ENCODE data around the gene IQCE.

The IQCE gene

GRCh38 chr7:2559283-2559950 lies 638 bp downstream of the IQCE start:
- TF ChIP-seq, protein P1, sequence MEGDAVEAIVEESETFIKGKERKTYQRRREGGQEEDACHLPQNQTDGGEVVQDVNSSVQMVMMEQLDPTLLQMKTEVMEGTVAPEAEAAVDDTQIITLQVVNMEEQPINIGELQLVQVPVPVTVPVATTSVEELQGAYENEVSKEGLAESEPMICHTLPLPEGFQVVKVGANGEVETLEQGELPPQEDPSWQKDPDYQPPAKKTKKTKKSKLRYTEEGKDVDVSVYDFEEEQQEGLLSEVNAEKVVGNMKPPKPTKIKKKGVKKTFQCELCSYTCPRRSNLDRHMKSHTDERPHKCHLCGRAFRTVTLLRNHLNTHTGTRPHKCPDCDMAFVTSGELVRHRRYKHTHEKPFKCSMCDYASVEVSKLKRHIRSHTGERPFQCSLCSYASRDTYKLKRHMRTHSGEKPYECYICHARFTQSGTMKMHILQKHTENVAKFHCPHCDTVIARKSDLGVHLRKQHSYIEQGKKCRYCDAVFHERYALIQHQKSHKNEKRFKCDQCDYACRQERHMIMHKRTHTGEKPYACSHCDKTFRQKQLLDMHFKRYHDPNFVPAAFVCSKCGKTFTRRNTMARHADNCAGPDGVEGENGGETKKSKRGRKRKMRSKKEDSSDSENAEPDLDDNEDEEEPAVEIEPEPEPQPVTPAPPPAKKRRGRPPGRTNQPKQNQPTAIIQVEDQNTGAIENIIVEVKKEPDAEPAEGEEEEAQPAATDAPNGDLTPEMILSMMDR (IDR thresholded peaks at IDR 0.05): no peak

- TF ChIP-seq, protein P1 (IDR thresholded peaks at IDR 0.05): no peak
These were observed 6.3 kb downstream of the IQCE start for GRCh38 chr7:2564970-2565540.

- TF ChIP-seq, protein P1 (IDR thresholded peaks at IDR 0.05): no peak
These were observed 7.6 kb downstream of the IQCE start for GRCh38 chr7:2566348-2566889.

GRCh38 chr7:2566890-2567678 lies 8.3 kb downstream of the IQCE start:
- TF ChIP-seq, protein P1 (IDR thresholded peaks at IDR 0.05): no peak

DNA sequence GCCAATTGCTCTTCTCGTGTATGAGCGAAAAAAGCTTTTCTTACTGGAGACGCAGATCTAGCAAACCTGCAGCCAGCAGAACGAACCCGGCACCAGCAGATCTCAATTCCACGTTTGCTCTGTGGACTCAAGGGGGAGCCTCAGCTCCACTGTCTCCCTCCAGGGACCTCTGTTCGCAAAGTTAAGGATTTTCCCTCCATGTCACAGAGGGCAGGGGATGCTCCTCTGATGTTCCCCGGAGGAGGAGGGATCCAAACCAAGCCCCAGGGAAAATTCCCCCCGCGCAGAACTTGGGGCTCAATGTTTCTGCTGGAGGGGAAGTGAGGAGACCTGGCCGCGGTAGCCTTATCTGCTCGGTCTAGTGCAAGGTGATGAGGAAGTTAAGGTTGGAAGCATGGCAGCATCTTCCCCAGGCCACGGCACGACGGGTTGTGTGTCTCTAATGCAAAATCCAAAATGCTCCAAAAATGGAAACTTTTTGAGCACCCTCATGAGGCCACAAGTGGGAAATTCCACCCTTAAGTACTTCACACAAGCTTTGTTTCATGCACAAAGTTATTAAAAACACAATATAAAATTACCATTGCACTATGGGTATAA lies 9.0 kb downstream of the IQCE start:
- TF ChIP-seq, protein P1 (IDR thresholded peaks at IDR 0.05): no peak

DNA sequence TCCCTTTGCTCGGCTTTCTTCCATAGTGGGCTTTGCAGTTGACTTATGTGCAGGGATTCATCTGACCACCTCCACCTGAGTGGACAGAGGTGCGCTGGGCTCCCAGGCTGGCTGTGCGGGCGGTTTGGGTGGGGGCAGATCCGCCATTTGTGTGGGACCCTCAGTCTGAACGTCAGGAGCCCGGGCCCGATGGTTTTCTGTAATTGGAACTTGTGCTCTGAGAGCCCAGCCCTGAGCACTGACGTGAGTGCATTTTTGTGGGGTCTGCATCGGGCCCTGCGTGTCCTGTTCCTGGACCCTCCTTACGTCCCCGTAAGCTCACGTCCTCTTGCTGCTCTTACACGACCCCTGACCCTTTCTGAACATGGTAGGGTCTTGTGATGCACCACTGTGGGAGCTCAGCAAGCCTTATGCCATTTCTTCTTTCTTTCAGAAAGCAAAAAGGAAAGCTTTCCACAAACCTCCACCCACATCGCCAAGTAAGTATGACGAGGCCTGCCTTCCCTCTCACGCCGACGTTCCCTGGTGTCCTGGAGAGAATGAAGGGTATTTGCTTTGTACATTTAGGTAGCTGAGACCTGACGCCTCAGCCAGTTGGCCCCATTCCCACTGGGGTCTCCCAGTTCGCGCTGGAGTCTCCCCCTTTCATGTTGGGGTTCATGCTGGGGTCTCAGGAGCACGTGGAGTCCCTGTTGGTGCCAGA lies 9.9 kb downstream of the IQCE start:
- TF ChIP-seq, protein P1 (IDR thresholded peaks at IDR 0.05): no peak

DNA sequence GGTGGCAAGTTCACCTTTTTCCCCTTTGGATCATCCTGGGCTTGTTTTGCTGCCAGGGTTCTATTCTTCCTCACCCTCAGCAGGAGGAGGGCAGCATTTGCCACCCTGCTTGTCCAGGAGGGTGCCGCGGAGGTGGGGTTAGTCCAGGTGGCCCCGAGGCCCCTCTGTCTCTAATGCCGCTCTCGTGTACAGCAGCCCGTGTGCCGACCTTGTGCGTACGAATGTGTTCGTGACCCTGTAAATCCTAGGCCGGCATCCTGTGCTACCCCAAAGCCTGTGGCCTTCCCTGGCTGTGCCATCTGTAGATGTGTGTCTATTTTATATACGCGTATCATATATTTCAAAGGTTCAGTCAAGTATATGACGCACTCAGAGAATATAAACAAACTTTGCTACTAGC lies 10.6 kb downstream of the IQCE start:
- TF ChIP-seq, protein P1 (IDR thresholded peaks at IDR 0.05): no peak
